Neural cell (in vitro differentiated cells): Measurements from ENCODE around the gene KRT80.

Experiments used
- CTCF ChIP-seq: fragments of 450-650 bp; IDR thresholded peaks from 2 replicates; pipeline ENCODE4 v1.5.1; 2014; ENCODE audit warnings: antibody characterized with exemption, mild to moderate bottlenecking, moderate library complexity; ENCODE audit not compliant: poor library complexity, severe bottlenecking
- EZH2 ChIP-seq: fragments of 200-600, 300-800 bp; shearing (Covaris generic), sonication (generic); IDR thresholded peaks from 2 replicates; pipeline ENCODE4 v1.6.1; 2014; ENCODE audit warnings: antibody characterized with exemption, low read length, borderline replicate concordance, mild to moderate bottlenecking; ENCODE audit not compliant: insufficient read depth, poor library complexity, severe bottlenecking
- RAD21 ChIP-seq: fragments of 450-650 bp; conservative IDR thresholded peaks from 2 replicates; pipeline ENCODE4 v1.6.1; 2014; ENCODE audit warnings: antibody characterized with exemption, mild to moderate bottlenecking, moderate library complexity
- SMC3 ChIP-seq: fragments of 450-650 bp; conservative IDR thresholded peaks from 2 replicates; pipeline ENCODE4 v1.6.1; 2014; ENCODE audit warnings: antibody characterized with exemption, mild to moderate bottlenecking, moderate library complexity; ENCODE audit not compliant: poor library complexity
- TAF1 ChIP-seq: IDR thresholded peaks from 2 replicates; pipeline ENCODE4 v1.6.1; 2012; ENCODE audit warnings: low read depth
- TF ChIP-seq, protein P1 (sequence below): IDR thresholded peaks from 2 replicates; pipeline ENCODE4 v1.6.1; 2012; ENCODE audit warnings: borderline replicate concordance

GRCh38 chr12:52210925-52211650, 19.3 kb upstream of the KRT80 start:
- TF ChIP-seq CTCF (no peak), TAF1 (no peak), EZH2 (no peak), RAD21 (no peak), SMC3 (no peak)
- TF ChIP-seq, protein P1, sequence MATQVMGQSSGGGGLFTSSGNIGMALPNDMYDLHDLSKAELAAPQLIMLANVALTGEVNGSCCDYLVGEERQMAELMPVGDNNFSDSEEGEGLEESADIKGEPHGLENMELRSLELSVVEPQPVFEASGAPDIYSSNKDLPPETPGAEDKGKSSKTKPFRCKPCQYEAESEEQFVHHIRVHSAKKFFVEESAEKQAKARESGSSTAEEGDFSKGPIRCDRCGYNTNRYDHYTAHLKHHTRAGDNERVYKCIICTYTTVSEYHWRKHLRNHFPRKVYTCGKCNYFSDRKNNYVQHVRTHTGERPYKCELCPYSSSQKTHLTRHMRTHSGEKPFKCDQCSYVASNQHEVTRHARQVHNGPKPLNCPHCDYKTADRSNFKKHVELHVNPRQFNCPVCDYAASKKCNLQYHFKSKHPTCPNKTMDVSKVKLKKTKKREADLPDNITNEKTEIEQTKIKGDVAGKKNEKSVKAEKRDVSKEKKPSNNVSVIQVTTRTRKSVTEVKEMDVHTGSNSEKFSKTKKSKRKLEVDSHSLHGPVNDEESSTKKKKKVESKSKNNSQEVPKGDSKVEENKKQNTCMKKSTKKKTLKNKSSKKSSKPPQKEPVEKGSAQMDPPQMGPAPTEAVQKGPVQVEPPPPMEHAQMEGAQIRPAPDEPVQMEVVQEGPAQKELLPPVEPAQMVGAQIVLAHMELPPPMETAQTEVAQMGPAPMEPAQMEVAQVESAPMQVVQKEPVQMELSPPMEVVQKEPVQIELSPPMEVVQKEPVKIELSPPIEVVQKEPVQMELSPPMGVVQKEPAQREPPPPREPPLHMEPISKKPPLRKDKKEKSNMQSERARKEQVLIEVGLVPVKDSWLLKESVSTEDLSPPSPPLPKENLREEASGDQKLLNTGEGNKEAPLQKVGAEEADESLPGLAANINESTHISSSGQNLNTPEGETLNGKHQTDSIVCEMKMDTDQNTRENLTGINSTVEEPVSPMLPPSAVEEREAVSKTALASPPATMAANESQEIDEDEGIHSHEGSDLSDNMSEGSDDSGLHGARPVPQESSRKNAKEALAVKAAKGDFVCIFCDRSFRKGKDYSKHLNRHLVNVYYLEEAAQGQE: no peak
